Activated T-cell treated with anti-CD3 and anti-CD28 coated beads for 24 hours (primary cell): Measurements from ENCODE around the gene ADNP.
"Not testable (repeated sequence)": the region's sequence is repeated elsewhere in the genome, so short reads cannot be mapped to it uniquely, and the experiment has no call there.

Experiments
- DNase-seq: peaks from one replicate; pipeline ENCODE4 v3.0.0-alpha.2; 2020; ENCODE audit warnings: low read depth

ADNP gene

DNA sequence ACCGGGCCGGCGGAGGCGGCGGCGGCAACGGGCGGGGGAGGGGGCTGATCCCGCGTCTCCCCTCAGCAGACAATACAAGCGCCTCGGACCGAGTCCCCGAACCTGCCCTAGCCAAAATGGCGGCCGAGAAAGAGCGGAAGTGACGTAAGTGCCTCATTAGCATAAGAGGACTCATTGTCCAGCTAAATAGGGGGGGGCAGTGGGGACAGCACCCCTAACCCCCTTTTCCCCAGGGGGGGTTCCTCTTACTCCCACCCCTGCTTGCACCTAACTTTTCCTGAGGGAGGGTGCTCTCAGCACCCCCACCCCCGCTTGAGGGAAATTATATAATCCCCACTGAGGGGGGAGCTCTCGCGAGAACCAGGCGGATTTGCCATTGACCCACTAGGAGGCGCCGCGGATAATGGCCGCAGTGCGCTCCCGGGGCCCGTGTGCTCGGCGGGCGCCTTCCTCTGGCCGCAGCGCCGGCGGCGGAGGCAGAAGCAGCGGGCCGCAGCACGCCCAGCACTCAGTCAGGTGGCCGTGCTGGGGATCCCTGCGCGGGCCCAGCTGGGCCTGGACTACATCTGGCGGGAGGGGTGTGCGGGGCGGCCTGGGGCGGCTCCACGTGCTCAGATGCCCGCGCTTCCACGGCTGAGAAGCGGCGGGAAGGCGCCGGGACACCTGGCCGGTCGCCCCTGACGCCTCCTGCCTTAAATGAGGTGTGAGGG lies at the start of gene ADNP:
Gene ADNP (minus strand): TSS at position 132 of the 710 bp plus-strand sequence. CDS start 27,441 bp downstream, outside the sequence.
- peak; percentile 83 for DNase-seq

GRCh38 chr20:50980071-50980681 lies 48.9 kb upstream of the ADNP start:
- peak; percentile 27 for DNase-seq

DNA sequence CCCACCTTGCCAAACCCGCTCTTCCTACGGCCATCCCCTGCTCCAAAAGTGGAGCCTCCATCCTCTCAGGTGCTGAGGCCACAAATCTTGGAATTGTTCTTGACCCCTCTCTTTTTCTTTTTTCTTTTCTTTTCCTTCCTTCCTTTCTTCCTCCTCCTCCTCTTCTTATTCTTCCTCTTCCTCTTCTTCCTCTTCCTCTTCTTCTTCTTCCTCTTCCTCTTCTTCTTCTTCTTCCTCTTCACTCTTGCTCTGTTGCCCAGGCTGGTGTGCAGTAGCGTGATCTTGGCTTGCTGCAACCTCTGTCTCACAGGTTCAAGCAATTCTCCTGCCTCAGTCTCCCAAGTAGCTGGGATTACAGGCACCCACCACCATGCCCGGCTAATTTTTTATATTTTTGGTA lies 47.3 kb upstream of the ADNP start:
- not testable (repeated sequence) for DNase-seq

DNA sequence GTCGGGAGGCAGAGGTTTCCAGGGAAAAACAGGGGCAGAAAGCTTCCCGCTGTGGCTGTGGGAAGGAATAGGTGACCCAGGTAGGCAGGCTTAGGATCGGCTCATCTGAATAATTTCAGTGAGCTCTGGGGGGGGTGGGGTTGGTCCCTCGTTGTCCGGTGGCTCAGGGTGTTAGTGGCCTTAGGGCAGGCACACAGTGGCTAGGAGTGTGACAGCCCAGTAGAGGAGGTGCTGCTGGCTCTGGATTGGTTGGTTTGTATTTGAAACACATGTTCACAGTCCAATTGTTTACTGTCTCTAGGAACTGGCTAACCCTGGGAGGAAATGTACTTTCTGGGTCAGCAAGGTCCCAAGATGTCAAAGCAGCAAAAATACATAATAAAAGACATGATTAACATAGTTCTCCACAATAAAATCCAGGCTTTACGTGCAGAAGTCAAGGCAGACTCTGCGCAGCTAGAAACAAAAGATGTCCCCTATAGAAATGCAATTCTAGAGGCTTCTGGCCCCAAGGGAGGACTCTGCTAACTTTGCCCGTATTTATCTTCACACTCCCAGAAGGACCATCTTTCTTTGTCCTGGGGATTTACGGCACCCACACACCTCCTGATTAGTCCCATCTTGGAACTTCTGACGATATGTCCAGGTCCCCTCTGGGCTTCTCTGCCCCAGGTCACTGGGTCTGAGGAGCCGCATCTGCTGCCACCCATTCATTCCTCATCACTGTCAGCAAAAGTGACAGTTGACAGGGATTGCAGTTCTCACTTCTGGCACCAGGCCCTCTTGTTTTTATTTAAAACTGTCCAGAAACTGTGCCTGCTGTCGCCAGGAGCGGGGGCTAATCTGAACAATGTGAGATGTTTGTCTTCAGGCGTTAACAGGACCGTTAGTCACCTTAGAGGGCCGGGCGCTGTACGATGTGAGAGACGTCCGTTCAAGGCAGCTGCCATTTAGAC lies 46.1 kb upstream of the ADNP start:
- no peak for DNase-seq

DNA sequence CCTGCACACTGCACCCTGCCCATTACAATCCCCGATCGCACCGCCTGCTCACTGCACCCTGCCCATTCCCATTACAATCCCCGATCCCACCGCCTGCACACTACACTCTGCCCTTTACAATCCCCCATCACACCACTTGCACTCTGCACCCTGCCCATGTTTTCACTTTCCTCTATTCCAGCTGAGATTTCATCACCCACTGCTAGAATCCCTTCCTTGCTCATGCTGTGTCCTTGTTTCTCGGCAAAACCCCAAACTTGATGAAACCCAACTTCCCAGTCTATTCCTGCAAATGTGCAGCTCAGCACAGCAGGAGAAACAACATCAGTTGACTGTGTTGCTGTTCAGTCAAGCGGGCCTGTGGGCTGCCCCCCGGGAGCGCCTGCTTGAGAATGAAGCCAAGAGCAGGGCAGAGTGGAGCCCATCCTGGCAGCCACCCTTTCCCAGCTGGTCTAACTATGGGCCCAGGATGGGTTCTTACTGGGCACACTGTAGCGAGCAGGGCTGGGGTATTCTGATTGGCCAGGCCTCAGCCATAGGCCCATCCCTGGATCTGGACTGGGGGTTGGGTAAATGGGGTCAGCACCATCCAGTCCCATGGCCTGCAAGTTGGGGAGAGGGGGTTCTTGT lies 44.6 kb upstream of the ADNP start:
- no peak for DNase-seq

DNA sequence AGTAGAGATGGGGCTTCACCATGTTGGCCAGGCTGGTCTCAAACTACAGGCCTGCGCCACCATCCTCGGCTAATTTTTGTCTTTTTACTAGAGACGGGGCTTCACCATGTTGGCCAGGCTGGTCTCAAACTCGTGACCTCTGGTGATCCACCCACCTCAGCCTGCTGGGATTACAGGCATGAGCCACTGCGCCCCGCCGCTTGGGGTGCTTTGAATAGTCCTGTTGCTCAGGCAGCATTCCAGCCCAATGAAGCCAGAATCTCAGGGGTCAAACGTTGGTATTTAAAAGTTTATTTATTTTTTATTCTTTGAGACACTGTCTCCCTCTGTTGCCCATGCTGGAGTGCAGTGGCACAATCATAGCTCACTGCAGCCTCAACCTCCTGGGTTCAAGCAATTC lies 38.7 kb upstream of the ADNP start:
- no peak for DNase-seq

- no peak for DNase-seq
Observed at GRCh38 chr20:50969435-50969834, 38.2 kb upstream of the ADNP start.

GRCh38 chr20:50968289-50968688 lies 37.1 kb upstream of the ADNP start:
- DNase-seq: no peak

GRCh38 chr20:50967586-50967985 lies 36.3 kb upstream of the ADNP start:
- DNase-seq: no peak

- DNase-seq: no peak
Observed at GRCh38 chr20:50959543-50960126, 28.4 kb upstream of the ADNP start.

- DNase-seq: peak; percentile 72
Observed at GRCh38 chr20:50958615-50959542, 27.6 kb upstream of the ADNP start, which contains the start of gene MOCS3. Gene MOCS3 (plus strand): TSS chr20:50958818. CDS start chr20:50958843, 25 bp downstream.

DNA sequence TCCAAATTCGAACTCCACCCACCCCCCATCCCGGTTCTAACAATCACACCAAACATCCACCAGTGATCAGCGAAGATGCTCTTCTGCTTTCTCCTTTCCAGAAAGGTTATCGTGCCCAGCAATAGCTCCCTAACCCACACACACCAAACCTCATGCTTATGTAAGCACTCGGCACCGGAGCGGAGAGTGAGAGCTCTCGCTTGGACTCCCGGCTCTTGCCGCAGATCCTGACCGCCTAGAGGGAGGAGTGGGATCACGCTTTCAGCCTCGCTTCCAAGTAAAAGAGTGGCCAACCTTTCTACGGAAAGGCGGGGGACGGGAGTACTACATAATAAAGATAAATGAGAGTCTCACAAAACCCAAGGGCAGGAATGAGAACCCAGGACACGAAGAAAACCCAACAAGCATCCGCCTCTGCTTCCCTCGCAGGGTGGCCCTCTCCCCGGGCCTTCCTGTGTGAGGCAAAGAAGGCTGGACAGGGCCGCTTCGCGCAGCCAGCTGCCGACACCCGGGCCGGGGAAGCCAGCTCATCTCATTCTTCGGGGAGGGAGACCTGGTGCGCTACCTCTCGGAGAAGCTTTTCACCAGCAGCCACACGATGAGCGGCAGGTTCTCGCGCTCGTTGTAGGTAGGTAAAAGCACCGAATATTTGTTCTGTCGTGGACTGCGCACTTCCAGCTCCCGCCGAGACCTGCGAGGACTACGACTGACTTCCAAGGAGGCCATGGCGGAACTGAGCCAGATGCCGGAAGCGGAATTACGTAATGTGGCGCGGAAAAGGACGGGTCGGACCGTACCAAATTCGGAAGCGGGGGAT lies 26.8 kb upstream of the ADNP start, which contains the start of gene DPM1:
Gene DPM1 (minus strand): TSS at position 735 of the 817 bp plus-strand sequence. CDS start 9 bp downstream, at position 726.
- DNase-seq: peak; percentile 81

- DNase-seq: no peak
Observed at GRCh38 chr20:50957276-50957675, 26.0 kb upstream of the ADNP start.

GRCh38 chr20:50953821-50954220 lies 22.6 kb upstream of the ADNP start:
- no peak for DNase-seq

- DNase-seq: no peak
Observed at GRCh38 chr20:50953196-50953595, 22.0 kb upstream of the ADNP start.

- DNase-seq: no peak
Observed at GRCh38 chr20:50948132-50948785, 17.0 kb upstream of the ADNP start.

DNA sequence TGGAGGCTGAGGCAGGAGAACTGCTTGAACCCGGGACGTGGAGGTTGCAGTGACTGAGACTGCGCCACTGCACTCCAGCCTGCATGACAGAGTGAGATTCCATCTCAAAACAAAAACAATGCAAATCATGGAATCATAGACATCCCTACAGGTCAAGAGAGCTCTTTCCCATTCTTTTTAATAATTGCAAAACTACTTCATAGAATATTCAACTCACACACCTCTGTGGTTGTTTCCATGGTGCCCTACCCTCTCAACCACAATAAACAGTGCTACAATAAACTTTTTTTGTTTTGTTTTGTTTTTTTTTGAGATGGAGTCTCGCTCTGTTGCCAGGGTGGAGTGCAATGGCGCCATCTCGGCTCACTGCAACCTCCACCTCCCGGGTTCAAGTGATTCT lies 11.8 kb upstream of the ADNP start:
- no peak for DNase-seq

- no peak for DNase-seq
Observed at GRCh38 chr20:50933589-50933988, 2.4 kb upstream of the ADNP start.

DNA sequence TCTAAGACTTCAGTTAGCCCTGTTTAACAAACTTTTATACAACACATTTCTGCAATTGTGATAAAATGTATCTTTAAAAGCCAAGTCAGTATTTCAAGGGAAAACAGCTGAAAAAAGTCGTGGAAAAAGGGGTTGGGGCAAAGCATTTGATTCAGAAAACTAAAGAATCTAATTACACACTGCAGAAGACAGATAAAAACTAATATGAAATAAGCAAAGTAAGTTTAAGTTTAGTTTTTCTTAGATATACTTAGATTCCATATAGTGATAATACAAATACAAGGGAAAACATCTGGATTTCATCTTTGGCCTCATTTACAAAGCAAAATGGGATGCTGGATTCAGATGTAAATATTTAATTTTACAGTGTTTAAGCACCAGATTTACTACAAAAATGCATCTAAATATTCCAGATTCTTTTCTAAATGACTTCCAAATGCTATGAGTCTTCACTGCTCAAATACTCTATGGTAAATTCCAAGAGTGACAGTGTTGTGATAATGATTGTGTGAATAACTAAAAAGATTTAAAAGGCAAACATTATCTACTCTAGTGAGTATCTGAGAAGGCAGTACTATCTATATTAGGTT lies 1.5 kb upstream of the ADNP start:
- DNase-seq: no peak
